Stimulated activated CD8-positive, alpha-beta memory T cell treated with anti-CD3 and anti-CD28 coated beads, Interleukin-15, amount 100 ng/mL, for 1 hour (primary cell): Measurements from ENCODE around the gene STAC2.
"Not testable (repeated sequence)": the region's sequence is repeated elsewhere in the genome, so short reads cannot be mapped to it uniquely, and the experiment has no call there.

Experiments used
- DNase-seq: peaks from one replicate; pipeline ENCODE4 v3.0.0-alpha.2; 2020; ENCODE audit warnings: low read depth

STAC2 gene

DNA sequence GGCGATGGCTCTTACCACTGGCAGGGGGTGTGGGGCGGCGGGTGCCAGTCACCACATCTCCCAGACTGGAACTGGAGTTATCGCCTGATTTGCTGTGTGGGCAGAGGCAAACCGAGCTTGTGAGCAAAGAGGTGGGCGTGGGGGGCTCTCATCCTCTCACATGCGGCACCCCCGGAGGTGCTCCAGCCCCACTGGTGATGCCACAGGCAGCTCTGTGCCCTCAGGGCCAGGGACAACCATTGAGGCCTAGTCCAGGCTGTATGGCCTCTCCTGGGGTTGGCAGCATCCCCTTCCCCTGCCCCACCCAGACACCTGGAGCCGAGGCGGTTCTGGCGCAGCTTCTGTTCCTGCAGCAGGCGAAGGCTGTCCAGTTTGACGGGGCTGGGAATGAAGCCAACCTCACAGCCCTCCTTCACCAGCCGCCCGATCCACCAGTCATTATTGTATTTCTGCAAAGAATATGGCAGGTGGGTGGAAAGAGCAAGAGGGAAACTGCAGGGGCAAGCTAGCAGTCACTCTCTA, 39.2 kb downstream of the STAC2 start:
- no peak for DNase-seq

DNA sequence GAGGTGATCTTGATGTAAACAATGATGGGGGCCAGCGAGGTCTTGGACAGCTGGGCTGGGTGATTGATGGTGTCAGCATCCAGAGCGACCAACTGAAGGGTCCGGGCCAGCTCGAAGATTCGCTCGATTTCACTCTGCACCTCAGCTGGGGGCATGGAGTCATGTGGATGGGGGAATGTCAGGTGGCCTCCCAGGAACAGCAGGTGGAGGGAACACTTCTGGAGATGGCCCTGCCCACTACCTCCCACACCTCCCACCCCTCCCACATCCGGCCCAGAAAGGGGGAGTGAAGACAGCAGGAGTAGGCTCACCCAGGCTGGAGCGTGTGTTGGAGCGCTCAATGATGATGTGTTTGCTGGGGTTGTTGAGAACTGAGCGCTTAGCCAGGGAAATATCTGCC, 42.0 kb downstream of the STAC2 start:
- DNase-seq = no peak

DNA sequence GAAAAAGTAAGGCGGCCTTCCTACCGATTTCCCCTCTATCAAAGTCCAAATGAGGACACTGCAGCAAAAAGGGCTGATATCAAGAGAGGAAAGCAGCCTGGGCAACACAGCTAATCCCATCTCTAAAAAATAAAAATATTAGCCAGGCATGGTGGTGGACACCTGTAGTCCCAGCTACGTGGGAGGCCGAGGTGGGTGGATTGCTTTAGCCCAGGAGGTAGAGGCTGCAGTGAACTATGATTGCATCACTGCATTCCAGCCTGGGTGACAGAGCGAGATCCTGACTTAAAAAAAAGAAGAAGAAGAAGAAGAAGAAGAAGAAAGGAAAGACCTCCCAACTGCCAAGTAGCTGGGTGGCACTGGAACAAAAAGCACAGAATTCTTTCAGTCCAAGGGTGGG, 42.7 kb downstream of the STAC2 start:
- no peak for DNase-seq

DNA sequence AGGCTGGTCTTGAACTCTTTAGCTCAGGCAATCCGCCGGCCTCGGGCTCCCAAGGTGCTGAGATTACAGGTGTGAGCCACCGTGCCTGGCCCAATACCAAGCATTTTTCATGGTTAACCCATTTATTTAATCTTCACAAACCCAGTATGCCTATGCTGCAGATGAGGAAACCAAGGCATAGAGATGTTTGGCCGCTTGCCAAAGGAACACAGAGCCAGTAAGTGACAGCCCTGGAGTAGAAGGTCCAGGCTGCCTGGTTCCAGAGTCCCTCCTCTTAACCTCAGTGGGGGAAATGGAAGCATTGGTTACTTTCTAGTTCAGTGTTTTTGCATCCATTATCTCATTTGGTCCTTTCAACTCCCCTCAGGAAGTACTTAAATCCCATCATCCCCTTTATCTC, 44.4 kb downstream of the STAC2 start:
- no peak for DNase-seq

DNA sequence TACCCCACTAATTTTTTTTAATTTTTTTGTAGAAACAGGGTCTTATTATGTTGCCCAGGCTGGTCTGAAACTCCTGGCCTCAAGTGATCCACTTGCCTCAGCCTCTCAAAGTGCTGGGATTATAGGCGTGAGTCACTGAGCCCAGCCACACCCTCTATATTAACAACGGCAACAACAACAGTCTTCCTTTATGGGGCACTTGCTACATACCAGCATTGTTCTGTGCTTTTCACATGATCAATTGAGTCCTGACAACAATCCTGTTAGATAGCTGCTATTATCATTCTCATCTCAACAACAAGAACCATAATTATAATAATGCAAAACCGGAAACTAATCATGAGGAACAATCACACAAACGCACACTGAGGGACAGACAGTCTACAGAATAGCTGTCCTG, 47.2 kb downstream of the STAC2 start:
- no peak for DNase-seq

DNA sequence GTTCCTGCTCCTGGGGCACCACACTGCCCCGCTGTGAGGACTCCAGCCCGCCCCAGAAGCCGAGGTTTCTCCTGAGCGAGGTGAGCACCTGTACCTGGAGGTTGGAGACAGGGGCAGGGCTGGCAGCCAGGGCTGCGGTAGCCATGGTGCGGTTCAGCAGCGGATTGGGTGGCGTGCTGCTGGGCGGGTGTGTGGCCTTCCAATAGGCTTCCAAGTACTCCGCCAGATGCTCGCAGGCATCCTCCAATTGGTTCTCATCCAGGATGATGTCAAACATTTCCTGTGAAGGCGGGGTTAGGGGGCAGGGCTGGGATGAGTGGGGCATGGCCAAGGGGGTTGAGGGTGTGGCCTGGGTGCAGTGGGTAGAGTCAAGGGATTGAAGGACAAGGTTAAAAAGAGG, 48.5 kb downstream of the STAC2 start:
- no peak for DNase-seq

DNA sequence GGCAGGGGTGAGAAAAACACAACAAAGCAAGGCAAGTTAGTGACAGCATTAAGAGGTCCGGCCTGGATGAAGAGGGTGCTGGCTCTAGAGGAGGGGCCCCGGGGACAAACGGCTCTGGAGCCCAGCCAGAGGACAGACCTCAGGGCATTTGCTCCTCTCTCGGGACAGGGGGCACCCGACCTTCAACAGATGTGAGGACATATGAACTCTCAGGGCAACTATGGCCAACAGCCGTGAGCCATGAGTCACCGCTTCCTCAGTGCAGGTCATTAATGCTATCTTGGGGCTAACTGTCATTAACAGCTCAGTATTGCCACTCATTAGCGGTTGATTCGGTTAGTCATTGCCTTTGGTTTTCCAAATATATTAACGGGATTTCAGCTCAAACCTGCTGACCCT, 50.1 kb downstream of the STAC2 start:
- no peak for DNase-seq

DNA sequence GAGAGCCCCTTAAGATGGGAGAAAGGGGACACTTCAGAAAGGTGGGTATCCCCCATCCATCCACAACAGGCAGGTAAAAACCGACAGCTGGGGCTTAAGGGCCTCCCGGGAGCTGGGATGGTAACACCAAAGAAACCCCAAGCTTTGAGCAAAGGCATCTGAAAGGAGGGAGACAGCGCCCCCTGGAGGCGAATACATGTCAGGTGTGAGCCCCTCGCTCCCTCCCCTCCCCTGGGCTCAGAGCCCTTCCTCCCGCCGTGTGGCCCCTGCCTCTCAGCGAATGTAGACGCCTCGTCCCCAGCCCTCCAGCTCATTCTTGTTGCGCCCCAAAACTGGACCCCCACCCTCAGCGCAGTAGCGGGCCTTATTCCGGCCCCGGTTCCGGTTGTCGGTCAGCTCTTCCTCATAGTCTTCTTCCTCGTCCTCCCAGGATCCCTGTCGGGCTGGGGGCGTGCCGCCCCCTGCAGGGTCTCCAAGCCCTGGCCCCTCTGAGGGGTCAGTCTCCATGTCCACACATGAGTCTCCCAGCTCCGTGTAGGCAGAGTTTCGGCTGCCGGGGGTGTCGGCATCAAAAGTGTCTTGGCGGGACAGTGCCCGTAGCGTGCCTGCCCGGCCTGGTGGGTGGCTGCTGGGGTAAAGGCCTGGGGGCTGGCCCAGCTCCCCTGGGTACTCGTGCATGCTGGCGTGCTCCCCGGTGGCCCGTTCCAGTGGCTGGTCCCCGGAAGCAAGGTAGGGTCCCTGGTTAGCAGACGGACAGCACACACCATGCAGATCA, 50.6 kb downstream of the STAC2 start:
- DNase-seq = peak; percentile 61

DNA sequence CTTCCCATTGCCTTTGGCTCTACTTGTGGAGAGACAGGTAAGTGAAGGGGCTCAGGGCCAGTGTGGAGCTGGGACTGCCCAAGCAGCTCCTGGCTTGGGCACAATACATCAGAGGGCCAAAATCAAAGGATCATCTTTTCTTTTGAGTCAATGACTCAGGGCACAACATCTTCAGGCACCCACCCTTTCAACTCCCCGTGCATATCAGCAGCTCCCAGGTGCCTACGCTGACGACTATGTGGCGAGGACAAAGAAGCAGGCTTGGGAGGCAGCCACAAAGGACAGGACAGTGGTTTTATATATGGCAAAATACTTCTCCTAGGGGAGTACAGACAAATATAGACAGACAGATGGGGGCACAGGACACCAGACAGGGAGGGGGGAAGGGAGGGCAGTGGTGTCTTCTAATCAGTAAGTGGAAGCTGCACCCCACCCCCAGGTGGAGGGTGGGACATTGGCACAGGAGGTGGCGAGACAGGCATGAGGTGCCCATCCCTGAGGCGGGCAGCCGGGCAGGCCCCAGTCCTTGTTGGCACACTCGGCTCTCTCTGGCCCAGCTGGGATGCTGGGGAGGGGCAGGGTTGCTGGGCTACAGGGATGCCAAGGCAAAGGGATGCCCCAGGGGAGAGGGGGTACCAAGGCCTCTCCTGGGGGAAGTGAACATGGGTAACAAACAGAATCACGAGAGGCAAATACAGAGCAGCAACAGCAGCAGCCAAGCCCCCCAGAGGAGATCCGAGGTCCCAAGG, 52.0 kb downstream of the STAC2 start:
- no peak for DNase-seq

DNA sequence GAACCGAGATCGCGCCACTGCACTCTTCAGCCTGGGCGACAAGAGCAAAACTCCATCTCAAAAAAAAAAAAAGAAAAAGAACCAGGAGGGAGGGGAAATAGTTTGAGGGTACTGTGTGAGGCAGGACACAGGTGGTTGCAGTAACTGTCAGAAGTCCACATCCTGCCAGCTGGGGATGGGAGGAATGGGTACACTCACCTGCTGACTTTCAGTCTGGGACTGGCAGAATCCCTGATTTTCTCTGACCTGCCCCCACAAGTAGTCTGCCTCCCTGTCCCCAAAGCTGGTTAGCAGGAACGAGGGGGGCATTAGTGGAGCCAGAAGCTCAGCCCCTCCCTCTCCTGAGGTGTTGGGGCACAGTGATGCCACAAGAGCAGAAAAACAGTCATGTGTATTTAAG, 52.7 kb downstream of the STAC2 start:
- DNase-seq = no peak

DNA sequence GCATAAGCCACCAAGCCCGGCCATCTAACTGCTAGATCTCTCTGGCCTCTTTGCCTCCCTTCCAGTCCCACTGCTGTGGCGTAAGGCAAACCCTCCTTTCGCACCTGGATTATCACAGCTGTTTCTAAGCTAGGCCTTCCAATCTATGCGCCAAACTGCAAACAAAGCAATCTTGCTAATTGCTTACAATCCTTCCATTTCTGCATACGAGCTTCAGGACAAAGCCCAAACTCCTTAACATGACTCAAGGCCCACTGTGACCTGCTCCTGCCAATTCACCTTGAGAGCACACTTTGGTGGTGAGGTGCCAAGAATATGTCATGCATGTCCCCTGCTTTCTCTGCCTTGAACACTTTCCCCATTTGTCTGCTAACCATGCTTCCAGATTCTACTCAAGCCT, 53.8 kb downstream of the STAC2 start:
- no peak for DNase-seq

DNA sequence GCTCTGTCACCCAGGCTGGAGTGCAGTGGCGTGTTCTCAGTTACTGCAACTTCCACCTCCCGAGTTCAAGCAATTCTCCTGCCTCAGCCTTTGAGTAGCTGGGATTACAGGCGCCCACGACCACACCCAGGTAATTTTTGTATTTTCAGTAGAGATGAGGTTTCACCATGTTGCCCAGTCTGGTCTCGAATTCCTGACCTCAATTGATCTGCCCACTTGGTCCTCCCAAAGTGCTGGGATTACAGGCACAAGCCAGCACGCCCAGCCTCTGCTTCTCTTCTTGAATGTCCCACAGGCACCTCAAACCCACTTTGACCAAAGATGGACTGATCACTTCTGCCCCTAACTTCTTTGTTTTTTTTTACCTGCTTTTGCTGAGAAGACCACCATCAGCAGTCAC, 55.2 kb downstream of the STAC2 start:
- DNase-seq = no peak

DNA sequence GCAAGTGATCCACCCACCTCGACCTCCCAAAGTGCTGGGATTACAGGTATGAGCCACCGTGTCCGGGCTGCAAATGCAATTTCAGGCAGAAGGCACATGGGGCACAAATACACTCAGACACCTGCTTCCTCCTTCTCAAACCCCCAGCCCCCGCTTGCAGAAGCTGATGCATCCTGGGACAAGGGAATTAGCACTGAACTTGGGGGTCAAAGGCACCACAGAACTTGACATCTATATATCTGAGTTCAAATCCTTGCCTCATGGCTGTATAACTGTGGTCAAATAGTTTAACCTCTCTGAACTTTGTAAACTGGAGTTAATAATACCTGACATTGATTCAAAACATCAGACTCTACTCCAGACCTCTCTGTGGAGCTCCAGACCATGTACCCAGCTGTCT, 55.6 kb downstream of the STAC2 start:
- DNase-seq = no peak

DNA sequence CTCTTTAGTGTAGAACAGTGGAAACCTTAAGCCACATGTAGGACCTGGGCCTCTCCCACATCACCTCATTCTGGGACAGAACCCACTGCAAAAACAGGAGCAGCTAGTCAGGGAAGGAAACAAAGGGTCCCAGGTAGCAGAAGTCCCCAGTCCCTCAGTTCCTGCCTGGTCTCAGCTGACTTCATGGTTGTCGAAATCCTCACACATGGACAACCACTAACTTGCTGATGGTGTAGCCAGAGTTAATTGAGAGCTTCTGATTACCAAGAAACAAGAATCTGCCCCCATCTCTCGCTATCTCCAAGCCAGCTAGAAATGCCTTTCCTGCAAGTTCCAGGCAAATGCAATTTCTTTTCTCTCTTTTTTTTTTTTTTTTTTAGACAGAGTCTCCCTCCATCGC, 56.2 kb downstream of the STAC2 start:
- DNase-seq = no peak

DNA sequence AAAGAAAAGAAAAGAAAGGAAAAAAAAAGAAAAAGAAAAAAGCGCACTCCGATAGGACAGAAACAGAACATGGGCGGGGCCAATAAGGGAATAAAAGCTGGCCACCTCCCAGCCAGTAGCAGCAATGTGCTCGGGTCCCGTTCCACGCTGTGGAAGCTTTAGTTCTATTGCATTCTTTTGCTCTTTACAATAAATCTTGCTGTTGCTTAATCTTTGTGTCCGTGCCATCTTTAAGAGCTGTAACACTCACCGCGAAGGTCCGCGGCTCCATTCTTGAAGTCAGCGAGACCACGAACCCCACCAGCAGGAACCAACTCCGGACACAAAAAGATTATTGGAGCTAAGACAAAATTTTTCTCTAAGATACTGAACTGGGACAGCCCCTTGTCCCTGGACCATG, 56.6 kb downstream of the STAC2 start:
- no peak for DNase-seq

DNA sequence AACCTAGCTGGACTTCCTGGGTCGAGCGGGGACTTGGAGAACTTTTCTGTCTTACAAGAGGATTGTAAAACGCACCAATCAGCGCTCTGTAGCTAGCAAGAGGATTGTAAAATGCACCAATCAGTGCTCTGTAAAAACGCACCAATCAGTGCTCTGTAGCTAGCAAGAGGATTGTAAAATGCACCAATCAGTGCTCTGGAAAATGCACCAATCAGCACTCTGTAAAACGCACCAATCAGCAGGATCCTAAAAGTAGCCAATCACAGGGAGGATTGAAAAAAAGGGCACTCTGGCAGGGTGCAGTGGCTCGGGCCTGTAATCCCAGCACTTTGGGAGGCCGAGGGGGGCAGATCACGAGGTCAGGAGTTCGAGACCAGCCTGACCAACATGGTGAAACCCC, 57.2 kb downstream of the STAC2 start:
- DNase-seq = not testable (repeated sequence)

DNA sequence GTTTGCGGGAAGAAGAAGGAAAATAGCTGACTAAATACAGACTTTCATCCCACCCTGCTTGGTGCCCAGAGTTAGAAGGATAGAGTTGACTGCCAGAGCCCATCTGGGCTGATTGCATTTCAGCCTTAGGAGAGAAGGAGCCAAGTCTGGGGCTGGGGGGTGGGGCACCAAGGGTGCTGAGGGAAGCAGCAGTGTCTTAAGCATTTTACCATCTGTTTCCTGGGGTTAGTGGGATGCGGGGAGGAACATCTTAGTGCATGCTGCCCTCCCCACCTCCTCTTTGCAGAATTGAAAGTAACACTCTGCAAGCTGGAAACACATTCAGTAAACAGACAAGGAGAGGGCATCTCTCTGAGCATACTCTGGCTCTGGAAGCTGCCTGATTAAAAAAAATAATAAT, 58.3 kb downstream of the STAC2 start:
- no peak for DNase-seq

DNA sequence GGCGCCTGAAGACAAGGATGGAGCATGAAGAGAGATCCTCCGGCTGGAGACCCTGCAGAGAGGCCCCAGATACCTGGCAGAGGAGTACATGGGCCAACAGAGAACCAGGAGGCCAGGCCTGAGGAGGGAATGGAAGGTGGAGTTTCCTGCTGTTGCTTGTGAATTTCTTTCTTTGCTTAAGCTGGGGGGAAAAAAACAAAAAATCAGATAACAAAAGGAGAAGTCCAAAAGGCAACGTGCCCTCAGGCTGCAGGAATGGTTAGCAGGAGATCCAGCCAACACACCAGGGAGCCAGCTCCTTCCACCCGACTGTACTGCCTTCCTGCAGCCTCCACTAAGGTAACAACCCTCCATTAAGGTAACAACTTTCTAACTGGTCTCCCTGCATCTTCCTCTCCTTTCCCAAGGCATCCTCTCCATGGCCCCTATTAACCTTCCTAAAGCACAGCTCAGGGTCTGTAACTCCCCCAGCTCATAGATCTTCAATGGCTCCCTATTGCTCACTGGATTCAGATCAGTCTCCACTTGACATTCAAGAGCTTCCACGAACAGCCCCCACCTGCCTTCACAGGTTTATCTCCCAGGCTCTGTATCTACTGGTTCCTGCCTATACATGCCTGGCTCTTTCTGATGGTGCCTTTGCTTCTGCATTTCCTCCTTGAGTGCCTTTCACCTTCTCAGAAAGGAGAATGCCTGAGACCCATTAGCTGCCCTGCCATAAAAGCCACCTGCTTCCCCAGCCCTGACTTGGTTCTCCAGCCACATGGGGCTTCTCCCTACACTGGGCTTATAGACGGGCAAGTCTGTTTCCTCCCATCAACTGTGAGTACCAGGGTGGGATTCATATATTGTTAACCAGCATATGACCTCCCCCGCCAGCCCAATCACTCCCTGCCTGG, 59.1 kb downstream of the STAC2 start:
- DNase-seq = no peak

DNA sequence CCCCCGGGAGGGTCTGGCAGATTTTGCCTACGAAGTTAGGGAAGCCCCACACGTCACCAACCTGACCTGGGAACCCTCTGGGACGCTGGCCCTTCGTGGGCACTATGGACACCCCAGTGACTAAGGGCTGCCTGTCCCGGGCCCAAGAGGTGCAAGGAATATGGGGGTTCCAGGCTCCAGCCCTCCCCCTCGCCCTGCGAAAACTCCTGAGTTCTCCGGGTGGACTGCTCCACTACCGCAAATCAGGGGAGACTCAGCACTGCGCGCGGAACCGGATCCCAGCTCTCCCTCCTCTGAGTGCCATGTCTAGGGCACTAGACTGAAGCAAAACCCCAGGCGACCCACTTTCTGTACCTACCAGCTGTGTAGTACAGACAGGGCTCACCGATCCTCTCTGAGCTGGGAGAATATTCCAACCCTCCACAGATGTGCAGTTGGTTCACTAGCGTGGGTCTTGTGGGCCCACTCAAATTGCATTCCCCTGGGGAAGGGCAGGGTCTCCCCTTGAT, 59.9 kb downstream of the STAC2 start, which contains the start of gene ARL5C:
TSS of gene ARL5C (minus strand) at position 321 of the 509 bp plus-strand sequence. CDS start 401 bp downstream, outside the sequence.
- no peak for DNase-seq

DNA sequence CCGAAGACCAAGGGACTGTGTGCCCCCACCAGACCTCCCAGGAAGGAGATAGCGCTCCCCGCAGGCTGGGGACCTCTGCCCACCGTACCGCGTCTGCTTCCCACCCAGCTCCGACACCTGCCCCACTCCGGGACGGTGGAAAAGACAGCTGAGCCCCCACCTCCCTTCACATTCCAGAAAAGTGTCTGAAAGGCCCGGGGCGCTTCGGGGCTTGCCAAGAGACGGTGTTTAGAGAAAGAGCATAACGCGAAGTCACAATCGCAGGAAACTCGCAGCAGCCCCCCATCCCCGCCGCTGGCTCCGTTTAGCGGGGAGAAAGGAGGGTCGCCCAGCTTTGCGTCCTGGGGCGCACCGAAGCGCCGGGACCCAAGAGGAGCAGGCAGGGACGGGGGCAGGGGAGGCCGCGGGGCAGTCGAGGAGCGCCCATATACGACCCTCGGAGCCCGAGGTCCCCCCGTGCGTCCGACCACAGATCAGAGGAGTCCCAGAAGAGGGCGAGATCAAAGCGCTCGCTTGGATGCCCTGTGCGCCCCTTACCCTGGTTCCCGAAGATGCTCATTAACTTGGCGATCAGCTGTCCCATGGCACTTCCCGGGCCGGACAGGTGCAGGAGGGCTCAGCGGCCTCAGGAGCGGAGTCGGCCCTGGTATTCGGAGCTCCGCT, 60.4 kb downstream of the STAC2 start:
- DNase-seq = no peak

DNA sequence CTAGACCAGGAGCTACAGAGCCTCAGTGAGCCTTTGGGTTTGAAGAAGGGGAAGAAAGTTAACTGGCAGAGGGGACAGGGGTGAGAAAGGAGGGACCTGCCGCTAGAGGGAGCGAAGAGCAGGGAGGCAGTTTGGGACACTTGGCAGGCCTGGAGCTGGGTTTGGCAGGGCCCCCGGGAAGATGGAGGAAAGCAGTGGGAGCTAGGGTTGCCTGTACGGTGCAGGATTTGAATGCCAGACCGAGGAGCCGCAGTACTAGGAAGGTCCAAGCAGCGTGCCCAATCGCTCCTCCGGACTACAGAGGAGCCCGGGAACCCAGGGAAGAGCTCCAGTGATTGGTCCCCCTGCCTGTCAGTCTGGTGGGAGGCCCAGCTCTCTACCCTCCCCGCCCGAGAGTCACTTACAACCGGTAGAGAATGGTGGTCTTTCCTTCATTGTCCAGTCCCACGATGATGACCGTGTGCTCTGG, 61.0 kb downstream of the STAC2 start:
- peak; percentile 59 for DNase-seq
